AG20443 (cell line): Measurements from ENCODE around the gene GRIK2.
A peak's percentile ranks its signal among the peaks of the same experiment; 100 is the strongest.

Experiments
- DNase-seq: peaks from one replicate; pipeline ENCODE4 v3.0.0; 2012; ENCODE audit warnings: low spot score, mixed read lengths

Gene GRIK2

DNA sequence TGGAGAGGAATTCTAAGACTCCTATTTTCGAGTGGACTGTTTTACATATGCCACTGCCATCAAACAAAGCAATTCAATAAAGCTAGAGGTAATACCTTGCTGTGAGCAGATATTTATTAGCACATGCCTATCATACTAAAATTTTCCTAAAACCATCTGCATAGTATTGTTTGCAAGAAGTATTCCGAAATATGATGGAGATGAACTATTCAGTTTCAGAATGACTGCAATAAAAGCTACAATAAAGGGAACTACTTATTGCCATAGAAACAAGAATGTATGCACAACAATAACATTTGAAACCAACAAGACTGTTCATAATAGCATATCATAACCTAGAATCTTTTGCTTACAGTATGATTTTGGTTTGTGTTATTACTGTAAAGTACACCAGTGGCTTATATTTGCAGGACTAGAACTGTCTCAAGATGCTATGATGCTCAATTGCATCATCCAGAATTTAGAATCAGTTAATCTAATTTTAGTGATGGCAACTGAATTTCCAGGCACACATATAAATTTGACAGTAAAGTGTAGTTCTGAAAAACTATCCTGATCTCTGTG lies 144.3 kb downstream of the GRIK2 start:
- no peak for DNase-seq

DNA sequence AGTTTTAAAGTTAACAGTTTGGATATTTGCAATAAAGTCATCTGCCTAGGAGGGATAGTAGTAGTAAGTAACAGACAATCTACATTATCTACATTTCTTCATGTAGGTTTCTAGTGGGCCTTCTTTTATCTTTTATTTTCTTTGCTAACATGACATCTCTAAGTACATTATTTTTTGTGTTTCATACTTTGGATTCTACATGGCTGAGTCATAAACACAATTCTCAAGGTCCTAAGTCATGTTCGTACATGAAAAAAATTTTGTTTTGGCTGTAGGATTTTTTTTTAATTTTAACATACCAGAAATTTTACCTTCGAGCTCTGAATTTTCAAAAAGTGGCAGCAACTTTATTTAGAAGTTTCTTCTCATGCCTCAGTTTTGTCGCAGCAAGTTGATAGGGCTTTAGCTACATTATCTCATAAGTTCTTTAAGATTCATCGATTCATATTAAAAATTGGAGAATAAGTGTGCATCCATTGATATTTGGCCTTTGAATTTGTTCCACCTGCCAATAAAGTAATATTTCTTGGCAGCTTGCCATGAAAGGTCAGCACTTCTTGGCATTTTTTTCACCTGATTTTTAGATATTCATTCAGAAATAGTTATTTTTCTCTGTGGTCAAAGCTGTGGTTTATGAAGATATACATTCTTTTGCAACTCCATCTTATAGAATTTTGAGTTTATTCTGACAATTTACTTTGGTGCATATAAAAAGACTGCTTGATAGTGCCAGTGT lies 146.2 kb downstream of the GRIK2 start:
- DNase-seq = peak; percentile 27

DNA sequence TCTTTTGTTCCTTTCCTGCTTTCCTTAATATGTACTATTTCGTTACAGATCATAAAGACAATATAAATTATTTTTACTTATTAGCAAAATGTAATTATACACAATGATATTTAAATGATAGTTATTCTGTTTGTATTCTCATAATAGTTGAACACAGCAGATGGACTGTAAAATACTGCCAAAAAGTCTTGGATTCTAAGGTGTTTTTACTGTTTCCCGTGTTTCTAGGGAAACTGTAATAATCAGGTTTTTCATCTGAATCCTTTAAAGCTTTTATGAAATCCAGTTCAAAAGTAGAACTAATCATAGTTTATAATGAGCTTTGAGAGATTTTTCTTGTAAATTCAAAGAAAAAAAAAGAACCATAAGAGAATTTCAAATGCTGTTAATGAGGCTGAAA lies 148.4 kb downstream of the GRIK2 start:
- DNase-seq = no peak

DNA sequence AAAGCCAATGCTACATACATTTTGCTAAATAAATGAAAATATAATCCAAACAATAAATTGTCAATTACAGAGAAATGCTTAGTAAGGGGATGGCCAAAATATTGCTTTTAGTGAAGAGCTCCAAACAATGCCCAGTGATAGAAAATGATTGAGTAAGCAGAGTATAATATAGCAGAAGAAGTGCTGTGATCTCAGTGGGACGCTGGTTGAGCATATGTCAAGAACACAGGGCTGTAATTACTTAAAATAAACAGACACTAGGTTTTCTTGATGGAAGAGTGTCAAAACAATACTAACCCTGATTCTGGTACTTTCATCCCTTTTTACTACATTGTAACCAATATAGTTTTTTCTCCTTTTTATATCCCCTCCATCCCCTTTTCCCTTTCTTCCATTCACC lies 150.3 kb downstream of the GRIK2 start:
- DNase-seq = no peak

DNA sequence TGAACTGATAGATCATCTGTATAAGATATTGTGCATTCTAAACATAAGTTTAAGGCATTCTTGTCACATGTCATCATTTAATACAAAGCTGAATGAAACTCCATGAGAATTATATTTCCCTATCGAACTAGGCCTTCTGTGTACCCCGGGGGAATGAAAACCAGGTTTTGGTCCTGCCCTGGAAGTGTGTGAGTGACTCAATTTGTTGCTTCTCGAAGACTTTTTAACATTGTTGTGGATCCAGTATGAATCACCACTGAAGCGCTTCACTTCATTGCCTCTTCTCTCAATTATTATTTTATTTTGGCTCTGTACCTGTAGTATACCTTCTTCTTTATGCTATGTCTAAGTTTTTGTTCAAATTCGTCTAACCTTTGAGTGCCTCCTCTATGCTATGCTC lies 150.8 kb downstream of the GRIK2 start:
- DNase-seq = peak; percentile 46

DNA sequence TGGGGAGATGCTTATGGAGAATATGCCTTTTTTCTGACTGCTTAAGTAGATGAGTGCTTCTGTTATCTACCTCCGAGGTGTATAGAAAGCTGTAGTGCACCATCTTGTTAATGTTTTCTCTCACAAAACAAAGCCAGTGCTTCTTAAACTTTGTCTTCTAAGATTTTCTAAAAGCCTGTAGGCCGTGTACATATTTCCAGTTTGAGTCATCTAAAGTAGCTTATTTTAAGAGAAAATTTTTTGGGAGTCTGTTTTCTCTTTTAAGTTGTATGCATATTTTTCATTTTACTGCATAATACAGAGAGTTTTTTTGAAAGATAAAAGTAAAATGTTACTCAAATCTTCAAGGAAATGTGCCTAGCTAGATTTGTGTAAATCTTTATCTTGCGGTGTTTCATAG lies 151.7 kb downstream of the GRIK2 start:
- DNase-seq = peak; percentile 15

DNA sequence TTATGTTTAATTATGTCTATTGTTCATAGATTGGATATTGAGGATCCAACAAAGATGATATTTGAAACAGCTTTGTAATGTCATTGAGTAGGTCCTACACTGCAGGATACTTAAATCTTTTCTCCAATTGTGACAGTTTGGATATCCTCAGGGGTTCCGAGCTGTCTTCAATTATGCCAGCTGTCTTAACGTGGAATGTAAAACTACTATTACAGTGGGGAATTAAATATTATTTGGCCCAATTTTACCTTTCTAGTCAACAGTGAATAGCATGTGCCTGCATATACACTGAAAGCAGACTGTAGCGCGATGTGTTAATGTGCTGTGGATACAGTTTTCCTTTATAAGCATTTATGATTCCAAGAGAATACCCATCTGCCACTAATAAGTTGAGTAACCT lies 156.9 kb downstream of the GRIK2 start:
- DNase-seq = no peak

DNA sequence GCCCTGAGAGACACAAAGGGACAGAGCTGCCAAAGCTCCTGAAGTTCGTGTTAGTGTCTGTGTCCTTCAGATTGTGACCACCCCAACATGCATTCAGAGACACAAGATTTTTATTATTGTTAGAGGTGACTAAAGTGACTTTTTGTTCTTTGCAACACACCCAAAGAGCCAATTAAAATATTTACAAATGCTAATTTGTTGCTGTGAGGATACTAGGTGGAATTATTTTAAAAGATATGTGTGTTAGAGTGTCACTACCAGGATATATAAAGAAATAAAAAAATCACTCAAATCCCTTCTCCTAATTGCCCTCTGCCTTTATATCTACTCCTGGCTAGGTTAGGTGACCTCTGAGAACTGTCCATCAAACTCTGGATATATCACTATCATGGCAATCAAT lies 160.7 kb downstream of the GRIK2 start:
- no peak for DNase-seq

DNA sequence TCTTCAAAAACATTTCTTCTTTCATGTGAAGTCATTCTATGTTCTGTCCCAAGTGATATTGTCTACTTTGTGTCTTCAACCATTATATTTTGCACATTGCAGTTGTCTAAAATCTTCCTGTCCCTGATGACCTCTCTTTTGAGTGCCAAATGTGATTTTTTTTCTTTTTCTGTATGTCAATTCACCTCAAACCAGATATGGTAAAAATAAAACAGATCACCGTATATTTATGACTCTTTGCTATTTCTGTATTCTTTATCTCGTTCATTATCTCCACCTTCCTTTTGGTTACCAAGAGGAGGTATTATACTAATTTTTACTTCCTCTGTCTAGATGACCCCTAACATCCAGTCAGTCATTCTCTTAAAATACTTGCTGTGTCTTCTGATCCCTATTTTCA lies 165.2 kb downstream of the GRIK2 start:
- no peak for DNase-seq

DNA sequence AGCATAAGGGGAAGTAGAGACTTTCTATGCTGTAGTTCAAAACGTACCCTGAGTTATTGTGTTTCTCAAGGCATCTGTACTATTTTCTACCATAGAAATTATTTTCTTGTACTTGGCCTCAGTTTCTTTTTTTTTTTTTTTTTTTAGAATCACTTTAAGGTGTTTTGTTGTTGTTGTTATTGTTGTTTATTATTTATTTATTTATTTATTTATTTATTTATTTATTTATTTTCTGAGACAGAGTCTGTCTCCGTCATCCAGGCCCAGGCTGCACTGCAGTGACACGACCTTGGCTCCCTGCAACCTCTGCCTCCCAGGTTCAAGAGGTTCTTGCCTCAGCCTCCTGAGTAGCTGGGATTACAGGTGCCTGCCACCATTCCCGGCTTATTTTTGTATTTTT lies 179.1 kb downstream of the GRIK2 start:
- no peak for DNase-seq

DNA sequence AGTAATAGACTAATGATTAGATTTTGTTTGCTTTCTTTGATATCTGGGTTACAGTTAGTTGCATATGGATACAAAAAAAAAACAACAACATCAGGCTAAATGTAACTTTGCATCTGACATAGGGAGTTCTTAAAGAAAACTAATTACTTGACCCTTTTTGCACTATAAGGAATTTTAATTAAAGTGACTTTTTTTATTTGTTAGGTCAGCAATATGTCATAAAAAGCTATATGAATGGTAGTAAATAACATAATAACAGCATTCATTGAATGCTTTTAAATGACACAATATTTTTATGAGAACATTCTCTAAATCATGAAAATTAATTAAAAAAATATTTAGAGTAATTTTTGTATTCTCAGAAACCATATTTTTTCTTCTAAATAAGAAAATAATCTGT lies 183.6 kb downstream of the GRIK2 start:
- DNase-seq = no peak

DNA sequence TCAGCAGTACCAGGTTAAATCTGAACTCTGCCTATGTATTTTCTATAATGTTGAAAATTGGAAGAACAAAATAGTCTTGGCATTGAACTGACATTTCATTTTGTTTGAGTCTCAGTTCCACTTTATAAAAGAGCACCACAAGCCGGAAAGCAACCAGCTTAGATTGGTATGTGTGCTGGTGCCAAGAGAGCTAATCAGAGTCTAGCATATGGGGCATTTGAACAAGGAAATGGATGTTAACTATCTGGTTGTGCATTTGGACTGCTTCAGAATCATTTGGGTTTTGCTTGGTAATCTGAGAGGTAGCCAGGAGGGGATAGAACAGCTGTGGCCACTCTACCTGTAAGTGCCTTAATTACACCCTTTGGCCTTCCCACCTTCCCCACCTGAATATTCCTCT lies 184.8 kb downstream of the GRIK2 start:
- DNase-seq = no peak

DNA sequence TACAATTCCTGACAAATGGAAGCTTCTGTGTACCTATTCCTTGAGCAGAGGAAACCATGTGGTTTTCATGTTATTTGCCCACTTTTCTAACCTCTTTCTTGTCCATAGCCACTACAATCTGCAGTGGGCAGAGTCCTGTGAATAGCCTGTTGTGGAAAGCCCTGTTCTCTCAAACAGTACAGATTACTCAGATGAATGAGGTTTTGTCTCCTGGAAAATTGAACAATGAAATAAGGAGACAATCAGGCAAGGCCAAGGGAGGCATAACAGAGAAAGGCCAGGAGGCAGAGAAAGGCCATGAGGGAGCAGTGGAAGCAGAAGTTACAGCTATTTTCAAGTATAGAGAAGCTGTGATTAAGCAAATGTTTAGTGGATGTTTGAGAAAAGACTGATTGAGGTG lies 189.3 kb downstream of the GRIK2 start:
- no peak for DNase-seq

DNA sequence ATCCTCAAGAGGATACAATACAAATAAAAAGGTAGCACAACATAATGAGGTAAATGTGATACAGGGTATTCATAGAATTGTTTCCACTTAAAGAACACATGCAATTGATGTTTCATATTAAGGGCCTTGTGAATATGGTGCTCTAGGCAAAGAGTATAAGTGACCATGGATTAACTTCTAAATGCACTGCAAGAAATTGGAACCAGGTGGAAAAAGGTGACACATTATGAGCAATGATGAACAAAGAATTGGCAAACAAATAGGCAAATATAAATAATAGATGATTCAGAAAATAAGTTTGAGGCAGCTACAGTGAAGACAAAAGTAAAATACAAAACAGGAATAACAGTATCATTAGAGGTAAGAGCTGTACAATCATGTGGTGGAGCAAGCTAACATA lies 192.0 kb downstream of the GRIK2 start:
- no peak for DNase-seq

DNA sequence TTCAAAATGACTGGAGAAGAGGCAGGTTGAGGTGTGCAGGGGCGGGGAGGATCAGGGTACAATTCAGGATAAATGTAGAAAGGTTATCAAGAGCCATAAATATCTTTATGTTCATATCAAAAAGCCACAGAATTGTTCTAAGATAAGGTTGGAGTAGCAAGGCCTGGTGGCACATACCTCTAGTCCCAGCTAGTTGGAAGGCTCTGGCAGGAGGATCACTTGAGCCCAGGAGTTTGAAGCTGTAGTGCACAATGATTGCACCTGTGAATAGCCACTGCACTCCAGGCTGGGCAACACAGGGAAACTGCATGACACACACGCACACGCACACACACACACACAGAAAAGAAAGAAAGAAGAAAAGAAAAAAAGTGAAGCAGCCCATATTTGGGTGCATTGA lies 194.8 kb downstream of the GRIK2 start:
- DNase-seq = no peak

DNA sequence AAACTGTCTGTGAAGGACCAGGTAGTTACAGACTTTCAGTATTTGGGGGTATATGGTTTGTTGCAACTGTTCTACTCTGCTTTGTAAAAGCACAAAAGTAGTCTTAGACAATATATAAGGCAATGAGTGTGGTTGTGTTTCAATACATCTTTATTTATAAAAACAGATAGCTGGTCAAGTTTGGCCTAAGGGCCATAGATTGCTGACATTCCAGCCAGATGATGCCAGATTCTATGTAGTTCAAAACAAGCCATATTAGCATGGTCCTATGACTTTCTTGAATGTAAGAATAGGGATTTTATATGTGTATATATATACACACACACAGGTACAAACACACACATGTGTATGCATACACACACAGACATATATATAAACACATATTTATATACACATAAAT lies 201.8 kb downstream of the GRIK2 start:
- DNase-seq = no peak

DNA sequence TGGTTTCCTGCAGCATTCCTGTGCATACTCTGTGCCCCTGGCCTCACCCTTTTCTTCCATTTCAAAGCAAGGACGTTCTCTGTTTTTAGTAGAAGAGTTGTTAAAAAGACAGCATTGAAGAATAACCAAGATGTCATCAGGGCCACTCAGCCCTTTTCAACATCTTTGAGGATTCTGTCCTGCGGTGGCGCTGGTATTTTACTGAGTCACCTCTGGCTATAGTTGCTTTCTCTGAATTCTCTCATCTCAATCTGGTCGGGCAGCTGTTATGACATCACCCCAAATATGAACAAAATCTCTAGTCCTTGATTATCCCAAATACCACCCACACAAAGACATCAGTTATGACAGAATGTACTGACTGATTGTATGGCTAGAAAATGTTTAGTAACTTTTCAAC lies 204.2 kb downstream of the GRIK2 start:
- DNase-seq = peak; percentile 83

DNA sequence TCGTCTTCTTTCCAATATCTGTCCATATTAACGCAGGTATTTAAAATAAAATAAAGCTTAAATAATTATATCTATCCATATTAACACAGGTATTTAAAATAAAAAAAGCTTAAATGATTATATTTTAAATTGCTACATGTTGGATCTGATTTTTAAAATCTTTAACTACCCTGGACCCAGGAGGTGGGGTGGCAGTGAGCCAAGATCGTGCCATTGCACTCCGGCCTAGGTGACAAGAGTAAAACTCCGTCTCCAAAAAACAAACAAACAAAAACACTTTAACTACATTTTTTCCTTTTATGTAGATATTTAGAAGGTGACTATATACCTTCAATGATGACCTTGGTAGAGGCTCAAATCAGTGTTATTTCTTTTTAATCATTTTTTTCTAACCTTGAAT lies 211.9 kb downstream of the GRIK2 start:
- no peak for DNase-seq

DNA sequence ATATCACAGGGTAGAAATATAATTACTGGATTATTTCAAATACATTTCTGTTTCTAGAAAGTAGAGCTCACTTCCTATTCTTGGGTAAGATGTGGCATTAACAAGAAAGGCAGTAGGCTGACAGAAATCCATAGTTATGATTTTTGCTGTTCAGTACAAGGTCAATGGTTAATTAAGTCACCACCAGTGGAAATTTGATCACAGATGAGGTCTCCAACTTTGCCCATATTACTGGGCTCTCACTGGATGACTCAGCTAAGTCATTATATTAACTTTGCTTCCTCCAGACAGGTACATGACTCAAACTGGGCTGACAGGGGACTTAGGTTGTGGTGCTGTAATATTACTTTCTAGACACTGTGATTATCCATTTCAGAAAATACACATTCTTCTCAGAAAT lies 212.4 kb downstream of the GRIK2 start:
- no peak for DNase-seq

DNA sequence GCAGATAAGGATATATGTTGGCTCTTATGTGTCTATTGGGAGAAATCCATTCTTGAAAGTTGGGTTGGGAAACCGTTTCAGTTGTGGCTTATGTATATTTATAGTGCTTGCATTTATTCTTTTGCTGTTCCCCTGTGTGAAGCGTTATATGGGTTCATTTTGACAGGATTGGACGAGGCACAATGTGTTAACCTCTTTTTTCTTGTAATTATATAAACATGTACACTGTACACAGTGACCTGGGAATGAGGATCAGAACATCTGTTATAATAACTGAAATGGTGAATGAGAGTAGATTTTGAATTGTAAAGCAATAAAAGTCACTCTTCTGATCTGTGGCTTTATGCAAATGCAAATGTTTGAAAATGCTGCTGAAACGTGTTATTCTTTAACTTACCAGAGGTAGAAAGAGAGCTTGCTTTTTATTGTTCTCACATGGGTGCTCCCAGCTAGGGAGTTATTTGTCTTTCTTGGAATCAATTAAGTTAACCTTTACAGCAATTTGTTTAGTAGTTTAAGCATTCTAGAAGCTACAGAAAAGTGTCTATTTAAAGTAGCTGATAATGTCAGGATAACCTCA lies 213.7 kb downstream of the GRIK2 start:
- no peak for DNase-seq

DNA sequence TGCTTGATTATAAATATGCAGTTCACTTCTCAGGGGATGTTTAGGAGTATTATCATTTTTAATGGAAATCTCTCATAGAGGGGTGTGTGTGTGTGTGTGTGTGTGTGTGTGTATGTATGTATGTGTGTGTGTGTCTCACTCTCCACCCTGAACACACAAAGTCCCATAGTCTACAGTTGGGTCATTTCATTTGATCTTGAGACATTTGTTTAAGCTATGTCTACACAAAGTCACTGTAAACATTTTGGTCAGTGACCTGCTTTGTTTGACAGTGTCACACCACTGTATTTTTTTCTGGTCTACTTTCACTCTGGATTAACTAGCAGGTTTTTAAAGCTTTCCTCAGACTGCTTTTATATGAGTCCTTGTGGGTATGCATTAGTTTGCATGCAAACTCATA lies 215.2 kb downstream of the GRIK2 start:
- DNase-seq = no peak

DNA sequence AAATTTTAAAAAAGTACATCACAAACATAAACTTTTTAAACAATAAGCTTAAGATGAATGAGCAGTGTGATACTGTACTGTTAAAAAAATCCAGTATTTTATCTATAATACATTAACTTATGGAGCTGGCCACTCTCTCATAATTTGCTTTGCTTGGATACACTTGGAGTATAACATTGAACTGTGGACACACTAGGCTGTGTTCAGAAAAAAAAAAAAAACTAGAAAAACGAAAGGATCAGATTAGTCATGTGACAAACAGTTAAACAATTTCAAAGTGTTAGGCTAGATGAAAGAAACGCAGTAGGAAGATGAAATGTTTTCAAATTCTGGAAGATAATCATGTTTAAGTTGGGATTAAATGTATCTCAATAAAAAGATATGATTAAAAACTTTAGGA lies 220.0 kb downstream of the GRIK2 start:
- no peak for DNase-seq

DNA sequence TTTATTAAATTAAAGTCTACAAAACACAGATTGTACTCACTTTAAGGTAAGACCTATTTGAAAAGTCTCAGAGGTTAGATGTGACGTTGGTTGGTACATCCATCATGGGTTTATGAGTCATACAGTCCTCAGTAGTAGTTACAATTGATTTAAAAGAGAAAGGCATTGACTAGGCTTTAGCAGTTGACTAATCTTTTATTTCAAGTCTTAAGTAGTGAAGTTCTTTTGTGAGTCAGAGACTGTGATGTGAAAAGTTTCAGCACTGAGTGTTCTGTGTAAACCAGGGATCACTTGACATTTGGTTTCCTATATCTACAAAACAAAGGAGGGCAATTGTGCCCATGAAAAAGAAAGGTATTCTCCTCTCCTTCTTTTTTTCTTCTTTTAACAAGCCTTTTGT lies 221.3 kb downstream of the GRIK2 start:
- DNase-seq = peak; percentile 8

DNA sequence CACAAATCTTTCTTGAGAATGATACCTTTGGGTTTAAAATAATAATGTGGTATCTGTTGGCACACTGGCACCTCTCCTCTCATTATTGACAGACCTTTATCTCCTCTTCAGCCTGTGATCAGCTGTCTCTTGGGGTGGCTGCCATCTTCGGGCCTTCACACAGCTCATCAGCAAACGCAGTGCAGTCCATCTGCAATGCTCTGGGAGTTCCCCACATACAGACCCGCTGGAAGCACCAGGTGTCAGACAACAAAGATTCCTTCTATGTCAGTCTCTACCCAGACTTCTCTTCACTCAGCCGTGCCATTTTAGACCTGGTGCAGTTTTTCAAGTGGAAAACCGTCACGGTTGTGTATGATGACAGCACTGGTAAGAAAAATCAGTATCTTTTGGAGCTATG lies 232.8 kb downstream of the GRIK2 start:
- DNase-seq = no peak
